Sigmoid colon (tissue), 7 donors: ENCODE results near the gene IL1RAPL1. TPM values are rescaled to one million over a fixed set of nuclear protein-coding genes. Genes with fewer than 3 reads are reported as not detected.
"Not testable (repeated sequence)": the region's sequence is repeated elsewhere in the genome, so short reads cannot be mapped to it uniquely, and the experiment has no call there.

Source experiments
- DNase-seq: peaks from one replicate; pipeline ENCODE4 v3.0.0-alpha.2; 2019
- H3K27ac ChIP-seq, 4 donors: fragments of 200-600 bp; sonication (generic); one replicate each; pipeline ENCODE4 v1.5.1; 2016 to 2019; ENCODE audit warnings: mild to moderate bottlenecking in 1 of 4
- H3K27me3 ChIP-seq, 3 donors: fragments of 200-600 bp; sonication (generic); one replicate each; pipeline ENCODE4 v1.5.1; 2019; ENCODE audit warnings: mild to moderate bottlenecking in 1 of 3
- H3K36me3 ChIP-seq, 4 donors: fragments of 200-600 bp; sonication (generic); one replicate each; pipeline ENCODE4 v1.5.1; 2016 to 2019
- H3K4me1 ChIP-seq, 4 donors: fragments of 200-600 bp; sonication (generic); one replicate each; pipeline ENCODE4 v1.5.1; 2017 to 2019
- H3K4me3 ChIP-seq, 4 donors: fragments of 200-600 bp; sonication (generic); one replicate each; pipeline ENCODE4 v1.5.1; 2017 to 2019; ENCODE audit warnings: mild to moderate bottlenecking in 2 of 4, moderate library complexity in 1 of 4
- H3K9me3 ChIP-seq, 4 donors: fragments of 200-600 bp in 3 of 4; sonication (generic) in 3 of 4; one replicate each; pipeline versions ENCODE4 v1.5.1 to v1.6.1; 2013 to 2019
- EP300 ChIP-seq, 4 donors: sonication (generic); formaldehyde crosslinking; IDR thresholded peaks; one replicate each; pipeline ENCODE4 v1.6.1; 2017; ENCODE audit warnings: antibody characterized with exemption in 4 of 4
- POLR2A ChIP-seq, 2 donors: fragments of 450-650 bp; IDR thresholded peaks; one replicate each; pipeline ENCODE4 v1.6.1; 2016; ENCODE audit warnings: antibody characterized with exemption in 2 of 2, mild to moderate bottlenecking in 2 of 2, moderate library complexity in 2 of 2
- POLR2AphosphoS5 ChIP-seq, 4 donors: sonication (generic); formaldehyde crosslinking; IDR thresholded peaks; one replicate each; pipeline ENCODE4 v1.6.1; 2017; ENCODE audit warnings: antibody characterized with exemption in 4 of 4
- WGBS, 2 donors: extraction: QIAGEN DNeasy Blood & Tissue Kit; methylation state at CpG; one replicate each; pipeline ENCODE4 v1.1.7; 2013; 5-methylcytosine and 5-hydroxymethylcytosine counted together
- intact Hi-C: fragments of 100-400 bp; cut with DNase I; formaldehyde crosslinking; loops from one replicate; pipeline ENCODE4 v1.15.1; 2023
- polyA plus RNA-seq, 3 donors: library from polyadenylated mRNA; stranded (reverse); fragments of 200-250 nt; gene quantifications; one replicate each; pipeline ENCODE4 v1.2.3, GENCODE V29; 2013
- total RNA-seq, 4 donors: library from RNA; depleted of rRNA; stranded (reverse); fragments of >200 nt; gene quantifications; one replicate each; pipeline ENCODE4 v1.1.0, GENCODE V29; 2016
- TF ChIP-seq, protein P1 (sequence below), 4 experiments: fragments of 450-650 bp in 3 of 4; fragments of 200-600 bp in 1 of 4; IDR thresholded peaks; one replicate each; pipeline ENCODE4 v1.5.1; 2016 to 2019; ENCODE audit warnings: antibody characterized with exemption in 4 of 4, mild to moderate bottlenecking in 3 of 4, moderate library complexity in 2 of 4
- donor health status: healthy with polysubstance abuse.
- donor health status: Bipolar disorder and iron deficiency.
- donor health status: healthy.

The IL1RAPL1 gene
- total and polyA plus RNA-seq, 7 donors, result 0.07 to 2.5 (median 1.2) TPM; not detected in 2

DNA sequence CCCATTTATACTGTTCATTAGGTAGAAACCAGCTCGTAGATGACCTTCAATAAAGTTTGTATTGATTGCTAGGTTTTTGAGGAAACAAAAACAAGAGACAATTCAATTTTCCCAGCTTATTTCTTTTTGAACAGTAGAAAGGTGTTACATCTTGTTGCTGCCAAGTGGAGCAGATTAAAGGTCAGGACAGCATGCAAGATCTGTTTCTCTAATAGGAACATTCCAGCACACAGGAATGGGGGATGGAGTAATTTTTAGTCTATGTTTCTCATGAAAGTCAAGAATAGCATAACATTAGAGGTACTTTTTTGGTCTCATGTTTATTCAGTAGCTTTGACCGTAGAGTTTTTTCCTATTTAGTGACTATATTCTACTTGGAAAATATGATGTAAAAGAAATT, 132.4 kb downstream of the IL1RAPL1 start:
- 58 to 77% methylated on average over 2 of the region's 2 CpGs for WGBS, 2 donors
- no peaks in the 10 kb centered on the region for H3K4me1 ChIP-seq
- H3K27ac ChIP-seq, result no peak overlapping the region
- no peak overlapping the region for H3K4me3 ChIP-seq
- H3K27me3 ChIP-seq, result no peaks in the 10 kb centered on the region
- H3K9me3 ChIP-seq, result no peaks in the 10 kb centered on the region
- TF ChIP-seq POLR2AphosphoS5 (IDR thresholded peaks at IDR 0.05), result no peak
- TF ChIP-seq, protein P1, sequence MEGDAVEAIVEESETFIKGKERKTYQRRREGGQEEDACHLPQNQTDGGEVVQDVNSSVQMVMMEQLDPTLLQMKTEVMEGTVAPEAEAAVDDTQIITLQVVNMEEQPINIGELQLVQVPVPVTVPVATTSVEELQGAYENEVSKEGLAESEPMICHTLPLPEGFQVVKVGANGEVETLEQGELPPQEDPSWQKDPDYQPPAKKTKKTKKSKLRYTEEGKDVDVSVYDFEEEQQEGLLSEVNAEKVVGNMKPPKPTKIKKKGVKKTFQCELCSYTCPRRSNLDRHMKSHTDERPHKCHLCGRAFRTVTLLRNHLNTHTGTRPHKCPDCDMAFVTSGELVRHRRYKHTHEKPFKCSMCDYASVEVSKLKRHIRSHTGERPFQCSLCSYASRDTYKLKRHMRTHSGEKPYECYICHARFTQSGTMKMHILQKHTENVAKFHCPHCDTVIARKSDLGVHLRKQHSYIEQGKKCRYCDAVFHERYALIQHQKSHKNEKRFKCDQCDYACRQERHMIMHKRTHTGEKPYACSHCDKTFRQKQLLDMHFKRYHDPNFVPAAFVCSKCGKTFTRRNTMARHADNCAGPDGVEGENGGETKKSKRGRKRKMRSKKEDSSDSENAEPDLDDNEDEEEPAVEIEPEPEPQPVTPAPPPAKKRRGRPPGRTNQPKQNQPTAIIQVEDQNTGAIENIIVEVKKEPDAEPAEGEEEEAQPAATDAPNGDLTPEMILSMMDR (IDR thresholded peaks at IDR 0.05), result no peak
- TF ChIP-seq POLR2A (IDR thresholded peaks at IDR 0.05), result no peak
- TF ChIP-seq EP300 (IDR thresholded peaks at IDR 0.05), result no peak
- intact Hi-C loops, result no loop called here
- no peak for DNase-seq
- no peaks in the 10 kb centered on the region for H3K36me3 ChIP-seq

DNA sequence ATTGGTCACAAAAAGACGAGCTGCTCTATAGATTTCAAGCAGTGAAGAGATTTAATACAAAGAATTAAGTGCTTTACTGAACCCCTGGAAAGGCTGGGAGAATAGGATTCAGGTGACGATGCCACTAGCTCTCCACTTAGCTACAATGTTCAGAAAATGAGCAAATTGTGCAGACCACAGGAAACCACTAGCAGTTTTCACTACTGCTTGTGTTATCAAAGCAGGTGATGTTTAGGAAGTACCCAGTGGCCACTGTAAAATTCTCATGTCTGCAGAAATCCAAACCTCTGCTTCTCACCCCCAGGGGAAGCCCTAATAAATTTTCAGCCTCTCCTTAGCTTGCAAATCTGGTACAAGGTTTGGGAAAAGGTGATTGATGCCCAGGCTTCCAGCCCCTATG, 165.1 kb downstream of the IL1RAPL1 start:
- DNase-seq, result no peak
- no peaks in the 10 kb centered on the region for H3K9me3 ChIP-seq
- no peak overlapping the region for H3K27ac ChIP-seq
- H3K27me3 ChIP-seq, result no peaks in the 10 kb centered on the region
- intact Hi-C loops, result no loop called here
- no peaks in the 10 kb centered on the region for H3K4me1 ChIP-seq
- WGBS, 2 donors, result 65 to 79% methylated on average over 2 of the region's 2 CpGs
- TF ChIP-seq POLR2AphosphoS5 (IDR thresholded peaks at IDR 0.05) (no peak), EP300 (IDR thresholded peaks at IDR 0.05) (no peak), POLR2A (IDR thresholded peaks at IDR 0.05) (no peak)
- TF ChIP-seq, protein P1 (IDR thresholded peaks at IDR 0.05), result no peak
- H3K4me3 ChIP-seq, result no peak overlapping the region
- H3K36me3 ChIP-seq, result no peaks in the 10 kb centered on the region

DNA sequence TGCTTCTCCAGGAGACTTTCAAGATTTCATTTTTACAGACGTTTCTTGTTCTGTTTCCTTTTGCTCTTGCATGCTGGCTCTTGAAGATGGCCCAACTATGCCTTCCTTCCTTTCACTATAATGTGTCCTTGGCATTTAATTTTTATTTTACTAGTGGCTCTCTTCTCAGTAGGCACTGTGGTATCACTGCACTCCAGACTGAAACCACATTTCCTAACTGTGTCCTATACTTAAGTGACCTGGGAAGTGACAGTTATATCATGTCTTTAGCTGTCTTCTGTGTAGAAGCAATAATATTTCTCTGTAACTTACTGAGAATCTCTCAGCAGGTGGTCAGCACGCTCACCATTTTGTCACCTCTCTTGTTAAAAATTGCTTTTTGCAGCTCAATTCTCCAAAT, 168.9 kb downstream of the IL1RAPL1 start:
- no peaks in the 10 kb centered on the region for H3K4me1 ChIP-seq
- TF ChIP-seq, protein P1 (IDR thresholded peaks at IDR 0.05), result no peak
- TF ChIP-seq POLR2AphosphoS5 (IDR thresholded peaks at IDR 0.05) (no peak), POLR2A (IDR thresholded peaks at IDR 0.05) (no peak), EP300 (IDR thresholded peaks at IDR 0.05) (no peak)
- no peak overlapping the region for H3K4me3 ChIP-seq
- DNase-seq, result no peak
- WGBS, 2 donors, result 70 to 71% methylated on average over 2 of the region's 2 CpGs
- H3K36me3 ChIP-seq, result no peaks in the 10 kb centered on the region
- intact Hi-C loops, result no loop called here
- no peak overlapping the region for H3K27ac ChIP-seq
- no peaks in the 10 kb centered on the region for H3K27me3 ChIP-seq
- H3K9me3 ChIP-seq, result no peaks in the 10 kb centered on the region

DNA sequence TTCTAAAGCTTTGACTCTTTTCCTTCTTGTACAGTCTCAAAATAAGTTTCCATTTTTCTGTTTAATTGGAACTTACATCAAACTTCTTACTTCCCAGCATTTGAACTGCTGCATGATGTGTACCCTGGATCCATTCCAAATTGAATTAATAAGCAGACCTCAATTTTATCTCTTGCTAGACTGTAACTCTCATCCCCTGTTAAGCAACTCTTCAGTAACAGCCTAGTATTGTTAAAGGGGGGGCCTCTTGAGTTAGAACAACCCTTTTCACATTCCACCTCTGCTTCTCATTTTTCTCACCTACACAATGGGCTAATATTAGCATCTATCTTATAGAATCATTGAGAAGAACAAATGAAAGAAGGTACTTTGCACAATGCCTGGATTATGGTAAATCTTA, 169.4 kb downstream of the IL1RAPL1 start:
- no peak for DNase-seq
- H3K27me3 ChIP-seq, result no peaks in the 10 kb centered on the region
- H3K4me3 ChIP-seq, result no peak overlapping the region

DNA sequence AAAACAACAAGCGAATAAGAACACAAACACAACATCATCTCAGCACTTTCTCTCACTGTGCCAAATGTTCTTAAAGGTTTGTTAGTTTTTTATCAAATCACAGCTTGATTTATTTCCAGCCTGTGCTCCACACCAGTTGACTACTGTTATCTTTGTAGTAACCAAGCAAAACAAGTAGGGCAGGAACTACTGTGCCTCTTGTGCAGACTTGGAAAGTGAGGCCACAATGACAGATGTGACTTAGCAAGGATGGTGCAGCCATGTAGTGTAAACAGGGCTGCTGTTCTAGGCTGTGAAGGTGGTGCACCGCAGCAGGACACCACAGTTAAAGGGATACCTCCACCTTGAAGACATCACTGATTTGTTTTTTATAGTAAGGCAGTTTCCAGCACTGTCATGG, 170.0 kb downstream of the IL1RAPL1 start:
- TF ChIP-seq POLR2A (IDR thresholded peaks at IDR 0.05) (no peak), EP300 (IDR thresholded peaks at IDR 0.05) (no peak), POLR2AphosphoS5 (IDR thresholded peaks at IDR 0.05) (no peak)
- TF ChIP-seq, protein P1 (IDR thresholded peaks at IDR 0.05), result no peak
- Histone ChIP-seq H3K4me3 (no peak overlapping the region), H3K36me3 (no peaks in the 10 kb centered on the region), H3K27me3 (no peaks in the 10 kb centered on the region), H3K4me1 (no peaks in the 10 kb centered on the region), H3K27ac (no peak overlapping the region), H3K9me3 (no peaks in the 10 kb centered on the region)
- intact Hi-C loops, result no loop called here
- 73 to 83% methylated on average over 2 of the region's 2 CpGs for WGBS, 2 donors
- no peak for DNase-seq

More for the DNA sequence above, 169.4 kb downstream of the IL1RAPL1 start:
- no peak overlapping the region for H3K27ac ChIP-seq
- TF ChIP-seq, protein P1 (IDR thresholded peaks at IDR 0.05), result no peak
- no peak for TF ChIP-seq EP300 (IDR thresholded peaks at IDR 0.05)
- no peak for TF ChIP-seq POLR2AphosphoS5 (IDR thresholded peaks at IDR 0.05)
- no peaks in the 10 kb centered on the region for H3K36me3 ChIP-seq
- intact Hi-C loops, result no loop called here
- H3K9me3 ChIP-seq, result no peaks in the 10 kb centered on the region
- H3K4me1 ChIP-seq, result no peaks in the 10 kb centered on the region

DNA sequence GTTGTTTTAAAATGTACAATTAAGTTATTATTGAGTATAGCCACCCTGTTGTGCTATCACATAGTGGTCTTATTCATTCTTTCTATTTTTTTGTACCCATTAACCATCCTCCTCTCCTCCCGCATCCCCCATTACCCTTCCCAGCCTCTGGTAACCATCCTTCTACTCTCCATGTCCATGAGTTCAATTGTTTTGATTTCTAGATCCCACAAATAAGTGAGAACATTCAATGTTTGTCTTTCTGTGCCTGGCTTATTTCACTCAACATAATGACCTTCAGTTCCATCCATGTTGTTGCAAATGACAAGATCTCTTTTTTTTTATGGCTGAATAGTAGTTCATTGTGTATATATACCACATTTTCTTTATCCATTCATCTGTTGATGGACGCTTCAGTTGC, 179.3 kb downstream of the IL1RAPL1 start:
- WGBS, 2 donors, result 88 to 90% methylated on average over 2 of the region's 2 CpGs
- H3K27ac ChIP-seq, H3K27me3 ChIP-seq, H3K4me3 ChIP-seq, H3K9me3 ChIP-seq, DNase-seq, H3K4me1 ChIP-seq, intact Hi-C loops, H3K36me3 ChIP-seq: not testable (repeated sequence)
